ENCODE results near the gene TJAP1.

TJAP1 gene, protein sequence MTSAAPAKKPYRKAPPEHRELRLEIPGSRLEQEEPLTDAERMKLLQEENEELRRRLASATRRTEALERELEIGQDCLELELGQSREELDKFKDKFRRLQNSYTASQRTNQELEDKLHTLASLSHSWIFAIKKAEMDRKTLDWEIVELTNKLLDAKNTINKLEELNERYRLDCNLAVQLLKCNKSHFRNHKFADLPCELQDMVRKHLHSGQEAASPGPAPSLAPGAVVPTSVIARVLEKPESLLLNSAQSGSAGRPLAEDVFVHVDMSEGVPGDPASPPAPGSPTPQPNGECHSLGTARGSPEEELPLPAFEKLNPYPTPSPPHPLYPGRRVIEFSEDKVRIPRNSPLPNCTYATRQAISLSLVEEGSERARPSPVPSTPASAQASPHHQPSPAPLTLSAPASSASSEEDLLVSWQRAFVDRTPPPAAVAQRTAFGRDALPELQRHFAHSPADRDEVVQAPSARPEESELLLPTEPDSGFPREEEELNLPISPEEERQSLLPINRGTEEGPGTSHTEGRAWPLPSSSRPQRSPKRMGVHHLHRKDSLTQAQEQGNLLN

DNA sequence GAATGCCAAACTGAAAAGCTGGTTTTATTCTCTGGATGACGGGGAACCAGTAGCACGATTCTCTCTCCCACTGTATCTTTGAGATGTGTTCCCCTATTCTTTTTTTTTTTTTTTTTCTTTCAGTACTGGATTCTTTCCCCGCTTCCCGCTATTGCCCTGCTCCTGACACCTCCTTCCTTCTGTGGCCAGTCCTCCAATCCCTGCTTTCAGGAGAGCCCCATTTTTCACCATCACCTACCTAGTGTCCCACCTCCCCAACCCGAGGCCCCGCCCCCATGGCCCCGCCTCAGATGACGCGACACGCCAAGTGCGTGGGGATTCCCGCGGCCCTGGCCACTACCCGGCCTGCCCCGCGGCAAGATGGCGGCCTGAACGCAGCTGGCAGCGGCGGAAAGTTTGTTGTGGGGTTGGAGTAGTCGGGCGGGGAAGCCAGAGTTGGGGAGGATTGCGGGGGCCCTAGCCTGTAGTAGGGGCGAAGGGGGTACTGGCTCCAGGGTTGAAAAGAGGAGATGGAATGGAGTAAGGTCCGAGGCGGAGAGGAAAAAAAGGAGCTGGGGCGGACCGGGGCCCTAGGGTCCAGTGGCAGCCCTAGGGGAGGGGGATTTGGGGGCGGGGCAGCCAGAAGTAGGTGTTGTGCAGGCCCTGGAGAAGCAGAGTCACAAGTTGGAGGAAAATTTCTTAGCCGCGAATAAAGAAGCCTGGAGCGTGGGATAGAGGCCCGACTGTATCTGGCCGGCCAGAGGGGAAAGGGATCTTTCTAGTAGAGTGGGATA lies at the start of gene TJAP1:
TSS of gene TJAP1 (plus strand) at position 336 of the 773 bp plus-strand sequence. CDS start 21,432 bp downstream, outside the sequence.
- DNase-seq: peak; percentile 90

DNA sequence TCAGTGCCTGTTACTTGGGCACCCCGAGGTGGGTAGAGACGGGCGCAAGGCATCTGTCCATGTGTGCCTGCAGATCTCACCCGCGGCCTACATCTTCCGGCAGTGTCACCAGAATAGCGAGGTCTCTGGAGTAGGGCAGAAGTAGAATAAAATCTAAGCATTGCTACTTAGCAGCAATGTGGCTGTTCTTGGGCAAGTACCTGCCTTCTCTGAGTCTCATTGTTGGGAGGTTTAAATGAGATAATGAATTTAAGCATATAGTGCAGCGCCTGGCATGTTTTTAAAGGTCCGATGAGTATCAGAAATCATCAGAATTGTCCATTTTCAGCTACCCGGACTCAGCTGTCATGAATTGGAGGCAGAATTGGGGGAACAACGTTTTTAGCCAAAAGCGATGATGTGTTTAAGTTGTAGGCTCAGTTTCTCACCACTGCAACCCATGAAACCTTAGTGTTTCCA lies 49.2 kb upstream of the TJAP1 start:
- no peak for DNase-seq

DNA sequence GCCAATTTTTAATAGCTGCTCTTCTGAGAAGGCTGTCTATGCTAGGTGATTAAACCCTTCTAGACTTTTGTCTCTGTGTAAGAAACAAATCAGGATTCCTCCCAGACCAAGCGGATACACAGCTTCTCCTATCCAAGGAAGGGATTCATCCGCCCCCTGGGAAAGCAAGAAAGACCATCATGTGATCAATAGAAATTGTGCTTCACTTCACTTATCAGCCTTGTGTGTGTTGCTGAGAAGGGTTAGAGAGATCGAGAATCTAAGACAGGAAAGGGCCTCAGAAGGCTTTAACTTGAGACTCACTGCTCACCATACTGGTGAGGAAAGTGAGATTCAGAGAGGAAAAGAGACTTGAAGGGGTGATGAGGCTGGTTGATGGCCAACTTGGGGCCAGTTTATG lies 48.5 kb upstream of the TJAP1 start:
- DNase-seq: no peak

DNA sequence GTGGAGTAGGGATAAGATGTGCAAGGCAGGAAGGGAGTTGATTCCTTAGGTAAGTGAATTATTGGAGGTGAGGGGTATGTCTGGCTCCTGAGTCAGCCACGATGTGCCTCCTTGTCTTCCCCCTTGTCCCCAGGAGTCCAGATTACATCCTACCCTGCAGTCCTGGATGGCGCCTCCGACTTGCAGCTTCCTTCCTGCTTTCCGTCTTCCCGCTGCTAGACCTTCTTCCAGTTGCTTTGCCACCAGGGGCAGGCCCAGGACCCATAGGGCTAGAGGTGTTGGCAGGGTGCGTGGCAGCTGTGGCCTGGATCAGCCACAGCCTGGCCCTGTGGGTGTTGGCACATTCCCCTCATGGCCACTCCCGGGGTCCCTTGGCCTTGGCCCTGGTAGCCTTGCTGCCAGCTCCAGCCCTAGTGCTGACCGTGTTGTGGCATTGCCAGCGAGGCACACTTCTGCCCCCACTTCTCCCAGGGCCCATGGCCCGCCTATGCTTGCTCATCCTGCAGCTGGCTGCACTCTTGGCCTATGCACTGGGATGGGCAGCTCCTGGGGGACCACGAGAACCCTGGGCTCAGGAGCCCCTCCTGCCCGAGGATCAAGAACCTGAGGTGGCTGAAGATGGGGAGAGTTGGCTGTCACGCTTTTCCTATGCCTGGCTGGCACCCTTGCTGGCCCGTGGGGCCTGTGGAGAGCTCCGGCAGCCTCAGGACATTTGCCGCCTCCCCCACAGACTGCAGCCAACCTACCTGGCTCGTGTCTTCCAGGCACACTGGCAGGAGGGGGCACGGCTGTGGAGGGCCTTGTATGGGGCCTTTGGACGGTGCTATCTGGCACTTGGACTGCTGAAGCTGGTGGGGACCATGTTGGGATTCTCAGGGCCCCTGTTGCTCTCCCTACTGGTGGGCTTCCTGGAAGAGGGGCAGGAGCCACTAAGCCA lies 45.1 kb upstream of the TJAP1 start:
- no peak for DNase-seq

DNA sequence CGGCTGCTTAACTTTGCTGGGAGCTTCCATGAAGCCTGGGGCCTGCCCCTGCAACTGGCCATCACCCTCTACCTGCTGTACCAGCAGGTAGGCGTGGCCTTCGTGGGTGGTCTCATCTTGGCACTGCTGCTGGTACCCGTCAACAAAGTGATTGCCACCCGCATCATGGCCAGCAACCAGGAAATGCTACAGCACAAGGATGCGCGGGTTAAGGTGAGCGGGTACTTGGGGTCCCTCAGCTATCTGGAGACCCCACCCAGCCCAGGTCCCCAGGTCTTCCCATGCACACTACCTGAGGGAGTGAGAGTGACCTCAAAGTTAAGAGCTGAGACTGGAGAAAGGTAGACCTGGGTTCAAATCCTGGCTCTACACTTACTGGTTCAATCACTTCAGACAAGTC lies 44.2 kb upstream of the TJAP1 start:
- no peak for DNase-seq

DNA sequence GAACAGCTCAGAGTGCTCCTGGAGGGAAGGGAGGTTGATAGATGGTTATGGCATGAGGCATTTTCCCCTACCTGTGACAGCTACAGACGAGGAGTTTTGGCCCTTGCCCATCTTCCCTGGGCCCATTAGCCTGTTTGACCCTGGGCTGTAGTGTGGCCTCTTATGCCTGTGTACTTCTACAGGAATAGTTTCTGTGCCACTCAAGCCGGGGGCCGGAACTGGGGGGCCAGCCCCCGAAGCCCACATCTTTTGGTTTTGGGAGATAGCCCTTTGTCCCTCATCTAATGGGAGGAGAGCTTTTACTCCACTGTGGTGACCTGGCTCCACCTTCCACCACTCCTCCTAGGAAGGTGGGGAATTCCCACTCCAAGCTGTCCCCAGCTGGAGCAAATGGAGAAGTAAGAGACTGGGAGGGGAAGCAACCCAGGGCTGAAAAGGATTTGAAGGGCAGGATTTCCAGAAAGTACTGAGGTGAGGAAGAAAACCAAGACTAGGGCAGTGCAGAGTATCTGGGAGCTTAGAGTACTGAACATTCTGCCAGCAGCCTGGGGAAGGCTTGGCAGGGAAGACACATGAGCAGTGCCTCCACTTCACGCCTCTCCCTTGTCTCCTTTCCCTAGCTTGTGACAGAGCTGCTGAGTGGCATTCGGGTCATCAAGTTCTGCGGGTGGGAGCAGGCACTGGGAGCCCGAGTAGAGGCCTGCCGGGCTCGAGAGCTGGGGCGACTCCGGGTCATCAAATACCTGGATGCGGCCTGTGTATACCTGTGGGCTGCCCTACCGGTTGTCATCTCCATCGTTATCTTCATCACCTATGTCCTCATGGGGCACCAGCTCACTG lies 43.1 kb upstream of the TJAP1 start:
- no peak for DNase-seq

DNA sequence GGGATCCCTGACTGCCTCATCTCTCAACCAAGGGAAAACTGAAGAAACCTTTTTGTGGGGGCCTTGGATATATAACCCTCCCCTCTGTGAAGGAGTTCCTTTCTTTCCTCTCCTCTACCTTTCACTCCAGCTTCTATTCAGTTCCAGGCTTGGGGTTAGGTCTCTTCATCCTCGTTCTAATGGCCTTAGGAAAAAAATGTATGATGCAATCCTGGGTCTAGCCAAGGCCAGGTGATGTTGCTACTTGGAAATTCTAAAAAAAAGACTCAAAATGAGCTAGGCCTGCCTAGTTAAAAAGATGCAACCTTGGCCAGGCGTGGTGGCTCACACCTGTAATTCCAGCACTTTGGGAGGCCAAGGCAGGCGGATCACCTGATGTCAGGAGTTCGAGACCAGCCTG lies 42.4 kb upstream of the TJAP1 start:
- DNase-seq: no peak

DNA sequence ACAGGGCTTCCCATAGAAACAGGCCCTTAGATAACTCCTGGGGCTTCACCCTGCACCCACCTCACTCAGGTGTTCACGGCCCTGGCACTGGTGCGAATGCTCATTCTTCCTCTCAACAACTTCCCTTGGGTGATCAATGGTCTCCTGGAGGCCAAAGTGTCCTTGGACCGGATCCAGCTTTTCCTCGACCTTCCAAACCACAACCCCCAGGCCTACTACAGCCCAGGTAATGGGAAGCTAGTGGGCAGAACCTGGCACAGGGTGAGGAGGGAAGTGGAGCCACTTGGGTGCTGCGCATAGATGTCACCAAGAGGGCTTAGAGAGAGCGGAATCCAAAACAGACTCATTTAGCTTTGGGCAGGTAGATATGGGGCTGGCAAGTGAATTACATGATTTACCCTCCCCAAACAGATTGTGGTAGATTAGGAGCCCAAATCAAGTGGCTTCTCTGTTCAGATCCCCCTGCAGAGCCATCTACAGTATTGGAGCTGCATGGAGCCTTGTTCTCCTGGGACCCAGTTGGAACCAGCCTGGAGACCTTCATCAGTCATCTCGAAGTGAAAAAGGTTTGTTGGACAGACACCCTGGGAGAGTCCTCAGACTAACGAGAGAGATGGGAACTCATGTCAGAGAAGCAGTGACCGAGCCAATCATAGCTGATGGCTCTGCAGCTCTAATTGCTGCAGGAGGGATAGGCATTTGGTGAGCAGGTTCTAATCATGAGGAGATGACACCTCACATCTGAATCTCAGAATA lies 41.5 kb upstream of the TJAP1 start:
- no peak for DNase-seq

DNA sequence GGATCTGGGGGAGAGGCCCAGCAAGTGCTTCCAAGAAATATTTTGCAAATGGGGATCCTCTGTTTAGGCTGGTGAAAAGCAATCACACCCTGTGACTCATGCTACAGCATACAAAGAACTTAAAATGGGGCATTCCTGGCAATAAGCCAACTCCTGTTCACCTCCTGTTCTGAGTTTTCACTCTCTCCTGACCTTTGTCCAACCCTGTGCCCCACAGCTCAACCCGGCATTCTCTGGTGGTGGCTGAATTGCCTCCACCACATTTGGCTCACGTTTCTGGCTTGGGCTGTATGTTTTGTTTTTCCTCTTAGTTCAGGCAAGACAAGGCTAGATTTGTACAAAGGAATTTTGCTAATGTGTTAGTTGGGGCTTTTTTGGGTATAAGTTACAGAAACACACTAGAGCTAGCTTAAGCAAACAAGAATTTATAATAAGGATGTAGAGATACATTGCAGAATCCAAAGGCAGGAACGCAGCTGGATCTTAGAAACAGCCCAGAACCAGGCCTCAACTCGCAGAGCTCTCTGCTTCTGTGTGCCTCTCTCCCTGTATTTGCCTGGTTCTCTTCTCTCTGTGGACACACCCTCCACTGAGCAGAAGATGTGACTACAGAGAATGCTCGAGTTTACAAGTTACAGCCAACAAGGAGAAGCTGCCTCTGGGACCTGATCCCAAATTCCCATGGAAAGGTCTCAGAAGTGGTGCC lies 40.6 kb upstream of the TJAP1 start:
- no peak for DNase-seq

DNA sequence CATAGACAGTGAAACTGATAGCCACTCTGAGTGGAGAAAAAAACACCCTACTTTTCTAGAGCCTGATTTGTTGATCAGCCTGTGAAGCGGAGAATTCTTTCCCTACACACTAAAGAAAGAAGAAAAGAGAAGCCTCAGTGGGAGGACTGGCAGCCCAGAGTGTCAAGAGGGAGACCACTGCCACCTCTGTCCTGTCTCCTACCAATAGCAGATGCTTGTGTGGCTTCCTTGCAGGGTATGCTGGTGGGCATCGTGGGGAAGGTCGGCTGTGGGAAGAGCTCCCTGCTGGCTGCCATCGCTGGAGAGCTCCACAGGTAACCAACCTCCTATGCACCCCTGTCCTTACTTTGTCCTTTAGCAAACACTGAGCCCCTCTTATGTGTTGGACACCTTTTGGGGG lies 39.7 kb upstream of the TJAP1 start:
- no peak for DNase-seq

DNA sequence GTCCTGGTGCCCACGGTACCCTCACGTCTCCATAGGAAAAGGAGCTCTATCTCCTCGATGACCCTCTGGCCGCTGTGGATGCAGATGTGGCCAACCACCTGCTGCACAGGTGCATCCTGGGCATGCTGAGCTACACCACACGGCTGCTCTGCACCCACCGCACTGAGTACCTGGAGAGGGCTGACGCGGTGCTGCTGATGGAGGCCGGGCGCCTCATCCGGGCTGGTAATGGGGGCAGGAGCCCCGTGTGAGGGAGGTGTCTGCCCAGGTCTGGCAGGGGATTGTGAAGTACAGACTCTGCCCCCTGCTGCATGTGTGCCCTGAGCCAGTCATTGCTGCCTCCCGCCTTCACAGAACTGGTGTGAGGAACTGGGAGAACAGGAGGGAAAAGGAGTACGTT lies 34.4 kb upstream of the TJAP1 start:
- no peak for DNase-seq

DNA sequence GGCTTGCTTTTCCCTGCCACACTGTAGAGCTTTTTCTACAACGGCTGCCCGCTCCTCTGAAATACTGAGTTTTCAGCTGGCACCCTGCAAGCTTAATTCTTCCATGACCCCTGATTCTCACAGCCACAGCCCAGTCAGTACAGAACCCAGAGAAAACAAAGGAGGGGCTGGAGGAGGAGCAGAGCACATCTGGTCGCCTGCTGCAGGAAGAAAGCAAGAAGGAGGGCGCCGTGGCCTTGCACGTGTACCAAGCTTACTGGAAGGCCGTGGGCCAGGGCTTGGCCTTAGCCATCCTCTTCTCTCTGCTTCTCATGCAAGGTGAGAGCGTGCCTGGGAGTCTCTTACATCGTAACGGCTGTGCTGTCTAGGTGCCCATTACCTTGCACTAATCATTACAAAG lies 33.3 kb upstream of the TJAP1 start:
- no peak for DNase-seq

DNA sequence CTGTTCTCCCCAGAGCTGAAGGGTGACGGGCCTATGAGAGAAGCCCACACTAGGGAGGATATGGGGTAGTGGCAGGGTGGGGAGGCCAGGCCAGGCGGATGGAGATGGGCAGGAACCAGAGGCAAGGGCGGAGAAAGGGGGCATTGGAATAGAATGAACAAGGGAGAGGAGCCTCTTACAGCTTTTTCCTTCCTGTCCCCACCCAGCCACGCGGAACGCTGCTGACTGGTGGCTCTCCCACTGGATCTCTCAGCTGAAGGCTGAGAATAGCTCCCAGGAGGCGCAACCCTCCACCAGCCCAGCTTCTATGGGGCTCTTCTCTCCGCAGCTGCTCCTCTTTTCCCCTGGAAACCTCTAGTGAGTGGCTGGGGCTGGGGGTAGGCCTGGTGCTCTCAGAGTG lies 32.8 kb upstream of the TJAP1 start:
- DNase-seq: no peak

DNA sequence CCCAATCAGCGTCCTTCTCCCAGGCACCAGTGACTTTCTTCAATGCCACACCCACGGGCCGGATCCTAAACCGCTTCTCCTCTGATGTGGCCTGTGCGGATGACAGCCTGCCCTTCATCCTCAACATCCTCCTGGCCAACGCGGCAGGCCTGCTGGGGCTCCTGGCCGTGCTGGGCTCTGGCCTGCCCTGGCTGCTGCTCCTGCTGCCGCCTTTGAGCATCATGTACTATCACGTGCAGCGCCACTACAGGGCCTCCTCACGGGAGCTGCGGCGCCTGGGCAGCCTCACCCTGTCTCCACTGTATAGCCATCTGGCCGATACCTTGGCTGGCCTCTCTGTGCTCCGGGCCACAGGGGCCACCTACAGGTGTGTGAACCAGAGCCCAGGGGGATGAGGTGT lies 31.8 kb upstream of the TJAP1 start:
- DNase-seq: no peak

DNA sequence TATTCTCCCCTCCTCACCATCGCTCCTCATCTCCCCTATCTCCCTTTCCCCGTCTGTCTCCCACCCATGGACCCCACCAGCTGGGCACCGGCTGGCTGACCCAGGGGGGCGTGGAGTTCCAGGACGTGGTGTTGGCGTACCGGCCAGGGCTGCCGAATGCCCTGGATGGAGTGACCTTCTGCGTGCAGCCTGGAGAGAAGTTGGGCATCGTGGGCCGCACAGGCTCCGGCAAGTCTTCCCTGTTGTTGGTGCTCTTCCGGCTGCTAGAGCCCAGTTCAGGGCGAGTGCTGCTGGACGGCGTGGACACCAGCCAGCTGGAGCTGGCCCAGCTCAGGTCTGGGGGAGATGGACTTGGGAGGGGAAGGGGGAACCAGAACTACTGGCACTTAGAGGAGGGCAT lies 29.8 kb upstream of the TJAP1 start:
- DNase-seq: no peak

DNA sequence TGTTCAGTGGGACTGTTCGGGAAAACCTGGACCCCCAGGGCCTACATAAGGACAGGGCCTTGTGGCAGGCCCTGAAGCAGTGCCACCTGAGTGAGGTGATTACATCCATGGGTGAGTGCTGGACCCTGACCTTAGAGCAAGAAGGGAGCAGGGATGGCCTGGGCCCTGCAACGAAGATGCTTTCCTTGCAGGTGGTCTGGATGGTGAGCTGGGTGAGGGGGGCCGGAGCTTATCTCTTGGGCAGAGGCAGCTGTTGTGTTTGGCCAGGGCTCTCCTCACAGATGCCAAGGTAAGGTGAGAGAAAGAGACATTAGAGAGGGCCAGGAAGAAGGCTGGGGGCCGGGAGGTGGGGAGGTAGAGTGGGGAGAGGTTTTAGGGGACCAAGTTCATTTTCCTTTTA lies 28.5 kb upstream of the TJAP1 start:
- no peak for DNase-seq

DNA sequence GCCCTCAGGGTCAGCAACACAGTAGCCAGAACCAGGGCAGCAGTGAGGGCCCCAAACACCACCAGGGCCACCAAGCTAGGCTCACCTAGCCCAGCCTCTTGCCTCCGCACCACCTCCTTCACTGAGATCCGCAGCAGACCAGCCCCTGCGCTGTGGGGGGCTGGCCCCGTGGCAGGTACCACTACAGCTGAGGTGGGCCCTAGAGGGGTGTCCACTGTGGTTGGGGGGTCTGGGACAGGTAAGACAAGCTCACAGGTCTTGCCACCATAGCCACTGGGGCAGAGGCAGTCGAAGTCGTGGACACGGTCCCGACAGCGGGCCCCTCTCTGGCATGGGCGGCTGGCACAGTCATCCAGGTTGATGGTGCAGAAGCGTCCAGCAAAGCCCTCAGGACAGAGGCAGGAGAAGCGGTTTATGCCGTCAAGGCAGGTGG lies 26.7 kb upstream of the TJAP1 start:
- DNase-seq: no peak

DNA sequence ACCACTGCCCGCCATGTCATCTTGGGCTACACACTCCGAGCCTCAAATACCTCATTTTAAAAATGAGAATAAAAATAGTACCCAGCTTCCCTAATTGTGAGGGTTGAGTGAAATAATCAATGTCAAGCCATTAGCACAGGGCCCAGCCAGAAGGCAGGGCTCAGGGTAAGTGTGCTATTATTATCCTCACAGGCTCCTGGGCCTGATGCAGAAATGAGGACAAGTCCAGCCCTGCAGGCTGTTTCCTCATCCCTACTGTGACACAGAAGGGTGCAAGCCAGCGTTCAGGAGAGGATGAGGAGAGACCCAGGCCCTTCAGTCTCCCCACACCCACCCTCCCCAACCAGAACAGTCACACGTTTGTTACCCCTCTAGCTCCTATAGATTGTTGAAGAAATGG lies 26.0 kb upstream of the TJAP1 start:
- no peak for DNase-seq

DNA sequence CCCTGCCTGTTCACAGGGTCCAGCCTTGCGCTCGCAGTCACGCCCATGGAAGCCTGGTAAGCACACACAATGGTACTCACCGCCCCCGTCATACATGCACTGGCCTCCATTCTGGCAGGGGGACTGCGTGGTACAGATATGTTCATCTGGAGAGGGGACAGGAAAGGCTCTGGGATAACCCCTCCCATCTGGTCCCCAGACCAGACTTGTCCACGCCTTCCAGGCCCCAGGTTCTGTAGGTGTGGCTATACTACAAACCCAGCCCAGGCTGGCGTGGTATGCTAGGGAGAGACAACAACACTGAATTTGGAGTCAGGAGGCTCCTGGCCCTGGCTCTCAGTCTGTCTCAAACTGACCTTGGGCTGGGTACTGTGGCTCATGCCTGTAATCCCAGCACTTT lies 25.4 kb upstream of the TJAP1 start:
- no peak for DNase-seq

DNA sequence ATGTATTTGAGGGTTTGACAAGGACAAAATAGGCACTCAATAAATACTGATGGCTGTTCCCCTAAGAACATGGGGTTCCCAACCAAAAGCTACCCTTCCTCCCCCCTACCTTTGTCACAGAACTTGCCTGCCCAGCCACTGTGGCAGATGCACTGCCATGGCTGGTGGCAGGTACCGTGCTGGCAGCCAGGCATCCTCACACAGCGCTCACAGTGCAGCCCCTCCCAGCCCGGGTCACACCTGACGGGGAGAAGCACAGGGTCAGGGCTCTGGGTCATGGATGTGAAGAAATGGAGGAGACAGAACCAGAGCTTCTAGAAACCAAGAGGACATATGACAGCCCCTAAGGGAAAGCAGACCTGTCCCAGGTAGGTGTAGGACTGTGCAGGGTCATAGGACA lies 24.5 kb upstream of the TJAP1 start:
- DNase-seq: no peak
